HG02852 (cell line): ENCODE results near the gene MRGPRG.

Experiments used
- ATAC-seq: cut with Tn5 transposase; IDR thresholded peaks from one replicate; pipeline ENCODE4 v1.9.1; 2021; ENCODE audit warnings: mild to moderate bottlenecking, moderate library complexity; ENCODE audit not compliant: unreplicated experiment

Gene MRGPRG

GRCh38 chr11:3197044-3197695 is 21.4 kb downstream of the MRGPRG start:
- no peak for ATAC-seq

GRCh38 chr11:3196161-3197043 is 22.2 kb downstream of the MRGPRG start:
- ATAC-seq: no peak

- no peak for ATAC-seq
Measured at GRCh38 chr11:3195251-3196160, 23.1 kb downstream of the MRGPRG start.

GRCh38 chr11:3194016-3194816 is 24.4 kb downstream of the MRGPRG start:
- no peak for ATAC-seq

GRCh38 chr11:3193373-3194015 is 25.1 kb downstream of the MRGPRG start:
- no peak for ATAC-seq

GRCh38 chr11:3192511-3193372 is 25.9 kb downstream of the MRGPRG start:
- no peak for ATAC-seq

- no peak for ATAC-seq
Measured at GRCh38 chr11:3191586-3192324, 26.9 kb downstream of the MRGPRG start.

- ATAC-seq: no peak
Measured at GRCh38 chr11:3190600-3190999, 28.0 kb downstream of the MRGPRG start.

- no peak for ATAC-seq
Measured at GRCh38 chr11:3189886-3190583, 28.6 kb downstream of the MRGPRG start.

- ATAC-seq: no peak
Measured at GRCh38 chr11:3189196-3189843, 29.3 kb downstream of the MRGPRG start.

- ATAC-seq: no peak
Measured at GRCh38 chr11:3188496-3189195, 30.0 kb downstream of the MRGPRG start.

GRCh38 chr11:3186166-3186953 is 32.3 kb downstream of the MRGPRG start:
- ATAC-seq: no peak

- ATAC-seq: no peak
Measured at GRCh38 chr11:3184732-3185347, 33.8 kb downstream of the MRGPRG start.

GRCh38 chr11:3183523-3183922 is 35.1 kb downstream of the MRGPRG start:
- ATAC-seq: no peak

- no peak for ATAC-seq
Measured at GRCh38 chr11:3182462-3182852, 36.2 kb downstream of the MRGPRG start.
